Dedifferentiated amniotic fluid mesenchymal stem cell (primary cell): ENCODE data around the gene NUCB2.
"Not testable (repeated sequence)": the region's sequence is repeated elsewhere in the genome, so short reads cannot be mapped to it uniquely, and the experiment has no call there.

Experiments used
- DNase-seq: peaks from one replicate; pipeline ENCODE4 v3.0.0-alpha.2; 2016; ENCODE audit errors: extremely low spot score

Gene NUCB2

GRCh38 chr11:17276236-17277023 lies at the start of gene NUCB2:
NUCB2 (plus strand) TSS chr11:17276739; CDS start chr11:17295324, 18,585 bp downstream.
- DNase-seq: peak; percentile 96

- DNase-seq: not testable (repeated sequence)
Observed at GRCh38 chr11:17228186-17228925, 48.2 kb upstream of the NUCB2 start.

GRCh38 chr11:17229481-17230152 lies 46.9 kb upstream of the NUCB2 start:
- DNase-seq: peak; percentile 12

- DNase-seq: peak; percentile 8
Observed at GRCh38 chr11:17230867-17231851, 45.4 kb upstream of the NUCB2 start.

- no peak for DNase-seq
Observed at GRCh38 chr11:17233101-17233500, 43.4 kb upstream of the NUCB2 start.

GRCh38 chr11:17238377-17238776 lies 38.2 kb upstream of the NUCB2 start:
- DNase-seq: no peak

GRCh38 chr11:17239927-17240326 lies 36.6 kb upstream of the NUCB2 start:
- DNase-seq: not testable (repeated sequence)

GRCh38 chr11:17240780-17241179 lies 35.8 kb upstream of the NUCB2 start:
- no peak for DNase-seq

- DNase-seq: not testable (repeated sequence)
Observed at GRCh38 chr11:17242954-17243353, 33.6 kb upstream of the NUCB2 start.

GRCh38 chr11:17244046-17244445 lies 32.5 kb upstream of the NUCB2 start:
- DNase-seq: no peak

- no peak for DNase-seq
Observed at GRCh38 chr11:17250561-17251350, 25.8 kb upstream of the NUCB2 start.

- DNase-seq: no peak
Observed at GRCh38 chr11:17252704-17253103, 23.8 kb upstream of the NUCB2 start.

- DNase-seq: peak; percentile 99
Observed at GRCh38 chr11:17256512-17256911, 20.0 kb upstream of the NUCB2 start.

GRCh38 chr11:17257196-17257595 lies 19.3 kb upstream of the NUCB2 start:
- DNase-seq: no peak

GRCh38 chr11:17258670-17259069 lies 17.9 kb upstream of the NUCB2 start:
- DNase-seq: no peak

GRCh38 chr11:17259519-17259918 lies 17.0 kb upstream of the NUCB2 start:
- no peak for DNase-seq

GRCh38 chr11:17260020-17260419 lies 16.5 kb upstream of the NUCB2 start:
- DNase-seq: no peak

- DNase-seq: no peak
Observed at GRCh38 chr11:17263769-17264168, 12.8 kb upstream of the NUCB2 start.

GRCh38 chr11:17266781-17267180 lies 9.8 kb upstream of the NUCB2 start:
- DNase-seq: no peak

- DNase-seq: peak; percentile 50
Observed at GRCh38 chr11:17267576-17267975, 9.0 kb upstream of the NUCB2 start.
